HFFc6 (cell line): ENCODE measurements around the gene MATK. TPM values are rescaled to one million over a fixed set of nuclear protein-coding genes. Genes with fewer than 3 reads are reported as not detected.

Experiments
- DNase-seq: peaks from one replicate; pipeline ENCODE4 v3.0.0-alpha.2; 2018
- H3K27ac Mint-ChIP-seq: 2 replicates; pipeline ENCODE4 v1.8.0; 2020; ENCODE audit warnings: mild to moderate bottlenecking, mixed read lengths
- H3K27me3 Mint-ChIP-seq: 2 replicates; pipeline ENCODE4 v1.8.0; 2021; ENCODE audit warnings: mild to moderate bottlenecking, moderate library complexity, mixed read lengths; ENCODE audit not compliant: insufficient read depth
- H3K36me3 Mint-ChIP-seq: 2 replicates; pipeline ENCODE4 v1.8.0; 2021; ENCODE audit warnings: low read depth, mixed read lengths
- H3K4me1 Mint-ChIP-seq: 2 replicates; pipeline ENCODE4 v1.8.0; 2020; ENCODE audit warnings: low read depth, mixed read lengths
- H3K4me3 Mint-ChIP-seq: 2 replicates; pipeline ENCODE4 v1.8.0; 2020; ENCODE audit warnings: mild to moderate bottlenecking, moderate library complexity, mixed read lengths
- H3K9me3 Mint-ChIP-seq: 2 replicates; pipeline ENCODE4 v1.8.0; 2020; ENCODE audit warnings: mild to moderate bottlenecking, mixed read lengths
- total RNA-seq, 6 experiments: library from RNA; stranded (reverse); fragmentation: NEBNext Ultra II Directional; extraction: Animal tissue kit (Norgen Biotek cat#: 25700); gene quantifications; 2 replicates in 1 of 6; 3 replicates in 5 of 6; pipeline ENCODE4 v1.2.3, GENCODE V29; 2021
- TF ChIP-seq, protein P1 (sequence below): fragments of 200-600 bp; sonication (generic); IDR thresholded peaks from 2 replicates; pipeline ENCODE4 v1.5.0; 2021; ENCODE audit warnings: antibody characterized with exemption, mild to moderate bottlenecking

Gene MATK
- total RNA-seq, 6 experiments from 2014 or later = not detected

- Mint-ChIP-seq H3K27me3 (peaks cover 21% of the 10 kb centered on the region), H3K27ac (no peak overlapping the region), H3K36me3 (peaks cover 19% of the 10 kb centered on the region), H3K9me3 (peaks cover 26% of the 10 kb centered on the region), H3K4me3 (no peak overlapping the region), H3K4me1 (no peaks in the 10 kb centered on the region)
- no peak for DNase-seq
- TF ChIP-seq, protein P1, sequence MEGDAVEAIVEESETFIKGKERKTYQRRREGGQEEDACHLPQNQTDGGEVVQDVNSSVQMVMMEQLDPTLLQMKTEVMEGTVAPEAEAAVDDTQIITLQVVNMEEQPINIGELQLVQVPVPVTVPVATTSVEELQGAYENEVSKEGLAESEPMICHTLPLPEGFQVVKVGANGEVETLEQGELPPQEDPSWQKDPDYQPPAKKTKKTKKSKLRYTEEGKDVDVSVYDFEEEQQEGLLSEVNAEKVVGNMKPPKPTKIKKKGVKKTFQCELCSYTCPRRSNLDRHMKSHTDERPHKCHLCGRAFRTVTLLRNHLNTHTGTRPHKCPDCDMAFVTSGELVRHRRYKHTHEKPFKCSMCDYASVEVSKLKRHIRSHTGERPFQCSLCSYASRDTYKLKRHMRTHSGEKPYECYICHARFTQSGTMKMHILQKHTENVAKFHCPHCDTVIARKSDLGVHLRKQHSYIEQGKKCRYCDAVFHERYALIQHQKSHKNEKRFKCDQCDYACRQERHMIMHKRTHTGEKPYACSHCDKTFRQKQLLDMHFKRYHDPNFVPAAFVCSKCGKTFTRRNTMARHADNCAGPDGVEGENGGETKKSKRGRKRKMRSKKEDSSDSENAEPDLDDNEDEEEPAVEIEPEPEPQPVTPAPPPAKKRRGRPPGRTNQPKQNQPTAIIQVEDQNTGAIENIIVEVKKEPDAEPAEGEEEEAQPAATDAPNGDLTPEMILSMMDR = no peak
Measured at GRCh38 chr19:3785451-3785937, 687 bp downstream of the MATK start.

- peaks cover 17% of the 10 kb centered on the region for H3K27me3 Mint-ChIP-seq
- H3K36me3 Mint-ChIP-seq = peaks cover 19% of the 10 kb centered on the region
- peaks cover 25% of the 10 kb centered on the region for H3K9me3 Mint-ChIP-seq
- no peak overlapping the region for H3K27ac Mint-ChIP-seq
- no peak for DNase-seq
- no peak overlapping the region for H3K4me3 Mint-ChIP-seq
- H3K4me1 Mint-ChIP-seq = no peaks in the 10 kb centered on the region
- TF ChIP-seq, protein P1 = no peak
Measured at GRCh38 chr19:3784607-3785450, 1.4 kb downstream of the MATK start.

DNA sequence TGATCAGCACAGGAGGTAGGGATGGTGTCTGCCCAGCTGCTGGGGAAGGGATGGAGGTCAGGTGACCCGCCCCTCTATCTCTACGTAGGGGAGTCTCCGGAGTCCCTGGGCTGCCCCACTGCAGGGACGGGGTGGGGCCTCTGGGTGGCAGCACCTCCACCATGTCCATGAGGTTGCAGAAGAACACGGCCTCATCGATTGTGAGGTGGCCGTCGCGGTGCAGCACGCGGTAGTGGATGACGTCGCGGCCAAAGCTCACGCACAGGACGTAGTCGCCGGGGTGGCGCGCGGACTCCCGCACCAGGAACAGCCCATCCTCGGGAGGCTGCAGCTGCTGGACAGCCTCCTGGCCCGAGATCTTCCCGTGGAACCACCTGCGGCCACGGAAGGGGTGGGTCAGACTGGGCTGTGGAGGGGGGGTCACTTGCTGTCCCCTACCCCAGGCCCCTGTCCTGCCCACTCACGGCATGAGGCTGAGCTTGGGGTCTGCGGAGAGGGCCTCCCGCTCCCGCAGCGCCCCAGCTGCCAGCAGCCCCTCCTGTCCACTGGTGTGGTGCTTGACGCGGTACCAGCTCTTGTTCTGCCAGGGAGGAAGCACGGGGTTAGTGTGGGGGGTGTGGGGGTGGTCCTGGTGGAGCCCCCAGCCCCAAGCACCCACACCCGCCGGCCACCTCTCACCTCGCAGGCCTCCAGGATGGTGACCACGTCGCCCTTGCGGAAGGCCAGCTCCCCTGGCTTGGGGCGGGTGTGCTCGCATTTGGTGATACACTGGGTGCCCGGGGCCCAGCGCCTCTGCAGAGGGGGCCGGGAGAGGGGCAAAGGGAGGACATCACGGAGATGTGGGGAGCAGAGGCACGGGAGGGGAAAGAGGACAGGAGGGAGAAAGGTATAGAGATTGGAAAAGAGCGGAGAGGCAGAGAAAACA lies 2.3 kb downstream of the MATK start:
- H3K9me3 Mint-ChIP-seq = peaks cover 25% of the 10 kb centered on the region
- H3K36me3 Mint-ChIP-seq = peaks cover 19% of the 10 kb centered on the region
- peaks cover 10% of the 10 kb centered on the region for H3K27me3 Mint-ChIP-seq
- DNase-seq = no peak
- H3K4me3 Mint-ChIP-seq = no peak overlapping the region
- no peaks in the 10 kb centered on the region for H3K4me1 Mint-ChIP-seq
- H3K27ac Mint-ChIP-seq = no peak overlapping the region
- TF ChIP-seq, protein P1 = peak; percentile 35; the same call in 1 of the 2 replicates

DNA sequence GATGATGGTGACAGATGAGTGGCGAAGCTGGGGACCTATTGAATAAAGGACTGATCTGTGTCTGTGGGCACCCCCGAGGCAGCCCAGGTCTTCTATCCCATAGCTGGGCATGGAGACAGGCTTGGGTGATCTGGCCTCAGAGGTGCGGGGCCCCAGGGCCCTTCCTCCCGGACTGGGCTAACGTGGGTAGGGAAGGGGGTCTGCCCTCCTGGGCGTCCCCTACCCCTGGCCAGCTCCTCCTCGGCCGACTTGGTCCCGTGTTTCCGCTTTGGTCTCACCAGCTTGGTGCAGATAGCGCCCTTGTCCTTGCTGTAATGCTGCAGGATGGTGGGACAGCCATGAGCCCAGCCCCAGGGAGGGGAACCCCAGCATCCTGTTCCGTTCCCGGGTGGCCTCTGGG lies 3.3 kb downstream of the MATK start:
- Mint-ChIP-seq H3K4me3 (no peak overlapping the region), H3K9me3 (peaks cover 25% of the 10 kb centered on the region), H3K27me3 (peaks cover 10% of the 10 kb centered on the region), H3K27ac (no peak overlapping the region), H3K4me1 (no peaks in the 10 kb centered on the region), H3K36me3 (peaks cover 19% of the 10 kb centered on the region)
- TF ChIP-seq, protein P1 = no peak
- DNase-seq = no peak

GRCh38 chr19:3782330-3782729 lies 3.9 kb downstream of the MATK start:
- no peak for DNase-seq
- H3K27me3 Mint-ChIP-seq = peaks cover 10% of the 10 kb centered on the region
- peaks cover 25% of the 10 kb centered on the region for H3K9me3 Mint-ChIP-seq
- peaks cover 19% of the 10 kb centered on the region for H3K36me3 Mint-ChIP-seq
- H3K4me1 Mint-ChIP-seq = no peaks in the 10 kb centered on the region
- no peak overlapping the region for H3K4me3 Mint-ChIP-seq
- TF ChIP-seq, protein P1 = no peak
- no peak overlapping the region for H3K27ac Mint-ChIP-seq
